HCT116 (cell line): ENCODE data around the gene SERPINB11. TPM values are rescaled to one million over a fixed set of nuclear protein-coding genes. Genes with fewer than 3 reads are reported as not detected.

Experiments used
- ATAC-seq: fragments of 200-7000 bp; cut with Tn5 transposase; 2 replicates; pipeline ENCODE4 v1.9.1; 2020; ENCODE audit warnings: mild to moderate bottlenecking, moderate library complexity
- BruUV-seq: library from RNA; stranded (reverse); fragments of 400-500 nt; replicated peaks from 2 replicates; lab custom pipeline; 2021; lab: Mats Ljungman, UMichigan
- CTCF ChIA-PET: fragments of 300-600 bp; sonication (Branson Sonifier 250); formaldehyde crosslinking; loops from one replicate; lab custom pipeline; 2021; ENCODE audit warnings: antibody characterized with exemption; lab: Charles Lee
- POLR2A ChIA-PET: fragments of 300-600, 350-600 bp; sonication (Branson Sonifier 250); formaldehyde crosslinking; loops from one replicate; lab custom pipeline; 2021; ENCODE audit warnings: antibody characterized with exemption; lab: Charles Lee
- RAD21 ChIA-PET, 2 experiments: fragments of 300-600 bp; sonication (Branson Sonifier 250); formaldehyde crosslinking; loops; one replicate each; lab custom pipeline; 2023; ENCODE audit warnings: low total read pairs in 2 of 2; ENCODE audit not compliant: uncharacterized antibody in 2 of 2, unreplicated experiment in 2 of 2, low non-redundant PET in 1 of 2; lab: Charles Lee
- DNase-seq: peaks from one replicate; pipeline ENCODE4 v3.0.0-alpha.2; 2010; ENCODE audit warnings: low read depth, low spot score
- H2AFZ ChIP-seq: fragments of 200-600 bp; shearing (Covaris generic), sonication (generic); 2 replicates; pipeline ENCODE4 v1.6.1; 2017; ENCODE audit warnings: low read depth, mixed run types, mixed read lengths, antibody characterized with exemption, low read length; ENCODE audit not compliant: poor library complexity, severe bottlenecking
- H3K27ac ChIP-seq: 2 replicates; pipeline ENCODE4 v1.5.1; 2012; ENCODE audit warnings: low read depth, low read length
- H3K27me3 ChIP-seq: fragments of 200-600 bp; sonication (generic); 2 replicates; pipeline ENCODE4 v1.6.1; 2016; ENCODE audit warnings: mixed run types, low read length, mixed read lengths; ENCODE audit not compliant: insufficient read depth
- H3K36me3 ChIP-seq, 2 experiments: fragments of 200-500 bp in 1 of 2; fragments of 200-600 bp in 1 of 2; sonication (Bioruptor generic) in 1 of 2; sonication (generic) in 1 of 2; 2 replicates each; pipeline versions ENCODE4 v1.5.1 to v1.6.1; 2014 to 2016; ENCODE audit warnings: low read length in 2 of 2, inconsistent platforms in 1 of 2, mixed read lengths in 1 of 2, mixed run types in 1 of 2; ENCODE audit not compliant: insufficient read depth in 2 of 2, control insufficient read depth in 1 of 2
- H3K4me1 ChIP-seq, 2 experiments: fragments of 200-600 bp in 1 of 2; sonication (generic) in 1 of 2; 2 replicates each; pipeline versions ENCODE4 v1.5.1 to v1.6.1; 2012 to 2017; ENCODE audit warnings: low read length in 2 of 2, inconsistent platforms in 1 of 2, mild to moderate bottlenecking in 1 of 2, mixed read lengths in 1 of 2, mixed run types in 1 of 2, moderate library complexity in 1 of 2; ENCODE audit not compliant: insufficient read depth in 2 of 2, control insufficient read depth in 1 of 2
- H3K4me2 ChIP-seq: fragments of 200-600 bp; sonication (generic); 2 replicates; pipeline ENCODE4 v1.6.1; 2017; ENCODE audit warnings: mixed run types, low read length, mixed read lengths
- H3K4me3 ChIP-seq, 2 experiments: fragments of 200-600 bp in 1 of 2; sonication (generic) in 1 of 2; replicated peaks in 1 of 2; 2 replicates each; pipeline ENCODE4 v1.5.1; 2011 to 2016; ENCODE audit warnings: low read length in 2 of 2, control low read depth in 1 of 2, low read depth in 1 of 2, mild to moderate bottlenecking in 1 of 2, mixed read lengths in 1 of 2, mixed run types in 1 of 2
- H3K79me2 ChIP-seq: fragments of 200-600 bp; sonication (generic); 2 replicates; pipeline ENCODE4 v1.6.1; 2017; ENCODE audit warnings: mild to moderate bottlenecking, mixed run types, low read length, moderate library complexity, mixed read lengths; ENCODE audit not compliant: insufficient read depth
- H3K9ac ChIP-seq: fragments of 200-600 bp; sonication (generic); 2 replicates; pipeline ENCODE4 v1.6.1; 2016; ENCODE audit warnings: low read length, mixed read lengths
- H3K9me2 ChIP-seq: fragments of 200-600 bp; sonication (generic), shearing (Covaris generic); 2 replicates; pipeline ENCODE4 v1.6.1; 2017; ENCODE audit warnings: mixed run types, mild to moderate bottlenecking, moderate library complexity; ENCODE audit not compliant: insufficient read depth
- H3K9me3 ChIP-seq, 2 experiments: fragments of 200-500 bp in 1 of 2; fragments of 200-600 bp in 1 of 2; sonication (Bioruptor generic) in 1 of 2; sonication (generic) in 1 of 2; 2 replicates each; pipeline ENCODE4 v1.6.1; 2014 to 2017; ENCODE audit warnings: low read length in 2 of 2, mixed read lengths in 2 of 2, inconsistent platforms in 1 of 2, low read depth in 1 of 2, mild to moderate bottlenecking in 1 of 2, mixed run types in 1 of 2, moderate library complexity in 1 of 2; ENCODE audit not compliant: control insufficient read depth in 1 of 2, insufficient read depth in 1 of 2
- H4K20me1 ChIP-seq: fragments of 200-600 bp; sonication (generic), shearing (Covaris generic); 2 replicates; pipeline ENCODE4 v1.6.1; 2017; ENCODE audit warnings: mixed run types, mild to moderate bottlenecking, moderate library complexity; ENCODE audit not compliant: insufficient read depth
- ATF3 ChIP-seq: IDR thresholded peaks from 2 replicates; pipeline ENCODE4 v1.6.1; 2012
- EZH2 ChIP-seq: fragments of 200-600 bp; sonication (generic); IDR thresholded peaks from 2 replicates; pipeline ENCODE4 v1.6.1; 2017; ENCODE audit warnings: antibody characterized with exemption, mixed run types
- FOSL1 ChIP-seq: IDR thresholded peaks from 2 replicates; pipeline ENCODE4 v1.6.1; 2012; ENCODE audit warnings: low read depth
- JUND ChIP-seq: IDR thresholded peaks from 2 replicates; pipeline ENCODE4 v1.6.1; 2012
- MAX ChIP-seq: IDR thresholded peaks from 2 replicates; pipeline ENCODE4 v1.6.1; 2012
- POLR2AphosphoS5 ChIP-seq: IDR thresholded peaks from 2 replicates; pipeline ENCODE4 v1.6.1; 2011; ENCODE audit warnings: mild to moderate bottlenecking, low read depth, low read length, moderate library complexity
- RAD21 ChIP-seq: IDR thresholded peaks from 2 replicates; pipeline ENCODE4 v1.6.1; 2012; ENCODE audit warnings: low read depth, mild to moderate bottlenecking
- REST ChIP-seq: IDR thresholded peaks from 2 replicates; pipeline ENCODE4 v1.6.1; 2012; ENCODE audit warnings: low read depth
- YY1 ChIP-seq: IDR thresholded peaks from 2 replicates; pipeline ENCODE4 v1.6.1; 2011; ENCODE audit warnings: low read length, low read depth, moderate library complexity, mild to moderate bottlenecking; ENCODE audit not compliant: insufficient replicate concordance; ENCODE audit errors: extremely low read depth
- ZBTB33 ChIP-seq: IDR thresholded peaks from 2 replicates; pipeline ENCODE4 v1.6.1; 2011; ENCODE audit warnings: mild to moderate bottlenecking, low read length, moderate library complexity; ENCODE audit not compliant: insufficient replicate concordance; ENCODE audit errors: extremely low read depth
- intact Hi-C: fragments of 100-400 bp; cut with micrococcal nuclease; formaldehyde crosslinking; loops from 2 replicates; pipeline ENCODE4 v1.10.0; 2022
- total RNA-seq: library from RNA; stranded (reverse); gene quantifications from one replicate; pipeline ENCODE4 v1.2.1, GENCODE V29; 2021; ENCODE audit not compliant: unreplicated experiment

Gene SERPINB11
- total RNA-seq, 1 experiment from 2014 or later: not detected

GRCh38 chr18:63683890-63684289 lies 18.9 kb upstream of the SERPINB11 start:
- no peak for TF ChIP-seq YY1
- no peak for TF ChIP-seq POLR2AphosphoS5
- TF ChIP-seq ZBTB33: no peak
- TF ChIP-seq ATF3: no peak
- no peak for TF ChIP-seq JUND
- TF ChIP-seq MAX: no peak
- no peak for TF ChIP-seq EZH2
- no peak for TF ChIP-seq FOSL1
- TF ChIP-seq RAD21: no peak
- TF ChIP-seq REST: no peak
- no peaks in the 10 kb centered on the region; a peak in 1 of 4 replicates for H3K4me1 ChIP-seq
- H3K4me2 ChIP-seq: no peak overlapping the region
- no peaks in the 10 kb centered on the region for H3K79me2 ChIP-seq
- no peaks in the 10 kb centered on the region for H3K36me3 ChIP-seq
- intact Hi-C loops: no loop called here
- no TSS peak for BruUV-seq
- ChIA-PET POLR2A (no interaction called here), RAD21 (no interaction called here), CTCF (no interaction called here)
- H3K9me2 ChIP-seq: no peaks in the 10 kb centered on the region
- no peak for ATAC-seq
- no peak for DNase-seq
- H3K4me3 ChIP-seq: no peak overlapping the region
- H3K9me3 ChIP-seq: no peaks in the 10 kb centered on the region
- no peak overlapping the region for H3K9ac ChIP-seq
- H3K27ac ChIP-seq: no peak overlapping the region
- no peaks in the 10 kb centered on the region for H3K27me3 ChIP-seq
- H4K20me1 ChIP-seq: no peaks in the 10 kb centered on the region
- H2AFZ ChIP-seq: no peak overlapping the region
